ENCODE measurements around the gene RAPH1.

The RAPH1 gene

GRCh38 chr2:203366639-203367466, 168.2 kb downstream of the RAPH1 start:
- peak; percentile 14 for FAIRE-seq
- DNase-seq (ENCODE audit: insufficient read length, low spot score) = no peak

- DNase-seq (ENCODE audit: insufficient read length, low spot score) (no peak), FAIRE-seq (no peak)
Measured at GRCh38 chr2:203361922-203362321, 173.2 kb downstream of the RAPH1 start.

GRCh38 chr2:203361495-203361894, 173.6 kb downstream of the RAPH1 start:
- FAIRE-seq (no peak), DNase-seq (ENCODE audit: insufficient read length, low spot score) (no peak)

GRCh38 chr2:203360833-203361430, 174.2 kb downstream of the RAPH1 start:
- FAIRE-seq (no peak), DNase-seq (ENCODE audit: insufficient read length, low spot score) (no peak)

GRCh38 chr2:203359450-203359849, 175.7 kb downstream of the RAPH1 start:
- DNase-seq (ENCODE audit: insufficient read length, low spot score) (no peak), FAIRE-seq (no peak)

- no peak for FAIRE-seq
Measured at GRCh38 chr2:203354966-203355365, 180.1 kb downstream of the RAPH1 start.

GRCh38 chr2:203352604-203353255, 182.4 kb downstream of the RAPH1 start:
- FAIRE-seq = no peak
- DNase-seq (ENCODE audit: insufficient read length, low spot score) = no peak

More at GRCh38 chr2:203354966-203355365, 180.1 kb downstream of the RAPH1 start:
- no peak for DNase-seq (ENCODE audit: insufficient read length, low spot score)

GRCh38 chr2:203347375-203347774, 187.7 kb downstream of the RAPH1 start:
- no peak for FAIRE-seq
- DNase-seq (ENCODE audit: insufficient read length, low spot score) = no peak

- DNase-seq (ENCODE audit: insufficient read length, low spot score) (no peak), FAIRE-seq (no peak)
Measured at GRCh38 chr2:203346612-203347011, 188.5 kb downstream of the RAPH1 start.

- no peak for FAIRE-seq
- no peak for DNase-seq (ENCODE audit: insufficient read length, low spot score)
Measured at GRCh38 chr2:203344667-203345066, 190.4 kb downstream of the RAPH1 start.
